GM23338 (cell line): ENCODE data around the gene ROCK2. TPM values are rescaled to one million over a fixed set of nuclear protein-coding genes. Genes with fewer than 3 reads are reported as not detected.

Experiments used
- ATAC-seq: fragments of 200-7000 bp; cut with Tn5 transposase; 3 replicates; pipeline ENCODE4 v1.9.1; 2020
- DNase-seq: peaks from one replicate; pipeline ENCODE4 v3.0.0-alpha.2; 2015; ENCODE audit warnings: low spot score
- H2AFZ ChIP-seq: fragments of 200-600 bp; sonication (generic); 2 replicates; pipeline ENCODE4 v1.8.0; 2016; ENCODE audit warnings: antibody characterized with exemption, mild to moderate bottlenecking, moderate library complexity
- H3F3A ChIP-seq: fragments of 200-600 bp; sonication (generic); replicated peaks from 2 replicates; pipeline ENCODE4 v1.8.0; 2017; ENCODE audit warnings: antibody characterized with exemption, mixed run types, low read depth
- H3K27ac ChIP-seq: fragments of 200-600 bp; sonication (generic); 2 replicates; pipeline ENCODE4 v1.6.1; 2016; ENCODE audit warnings: low read depth
- H3K27me3 ChIP-seq: fragments of 200-600 bp; sonication (generic); 2 replicates; pipeline ENCODE4 v1.8.0; 2016; ENCODE audit warnings: mild to moderate bottlenecking, mixed run types, moderate library complexity; ENCODE audit not compliant: insufficient read depth
- H3K36me3 ChIP-seq: fragments of 200-600 bp; sonication (generic); 2 replicates; pipeline ENCODE4 v1.8.0; 2016; ENCODE audit warnings: mild to moderate bottlenecking; ENCODE audit not compliant: insufficient read depth
- H3K4me1 ChIP-seq: fragments of 200-600 bp; sonication (generic); 2 replicates; pipeline ENCODE4 v1.8.0; 2016; ENCODE audit warnings: mild to moderate bottlenecking, moderate library complexity; ENCODE audit not compliant: insufficient read depth
- H3K4me2 ChIP-seq: fragments of 200-600 bp; sonication (generic); 2 replicates; pipeline ENCODE4 v1.7.1; 2017; ENCODE audit warnings: mixed run types
- H3K4me3 ChIP-seq: fragments of 200-600 bp; sonication (generic); 2 replicates; pipeline ENCODE4 v1.6.1; 2016; ENCODE audit warnings: mixed run types
- H3K79me2 ChIP-seq: fragments of 200-600 bp; sonication (generic); replicated peaks from 2 replicates; pipeline ENCODE4 v1.8.0; 2017; ENCODE audit warnings: mild to moderate bottlenecking; ENCODE audit not compliant: insufficient read depth
- H3K9me2 ChIP-seq: fragments of 200-600 bp; sonication (generic); 2 replicates; pipeline ENCODE4 v1.8.0; 2017; ENCODE audit not compliant: insufficient read depth
- H4K20me1 ChIP-seq: fragments of 200-600 bp; sonication (generic); replicated peaks from 2 replicates; pipeline ENCODE4 v1.8.0; 2017; ENCODE audit warnings: mild to moderate bottlenecking; ENCODE audit not compliant: insufficient read depth
- H3K27ac Mint-ChIP-seq: 2 replicates; pipeline ENCODE4 v1.8.0; 2020; ENCODE audit warnings: inconsistent platforms, mild to moderate bottlenecking, moderate library complexity, mixed read lengths
- H3K27me3 Mint-ChIP-seq: 3 replicates; pipeline ENCODE4 v1.8.0; 2022; ENCODE audit warnings: low read depth, mild to moderate bottlenecking, moderate library complexity, mixed read lengths, inconsistent platforms; ENCODE audit not compliant: insufficient read depth, poor library complexity
- H3K36me3 Mint-ChIP-seq: 3 replicates; pipeline ENCODE4 v1.8.0; 2021; ENCODE audit warnings: low read depth, mild to moderate bottlenecking, inconsistent platforms, moderate library complexity, mixed read lengths
- H3K4me1 Mint-ChIP-seq: 3 replicates; pipeline ENCODE4 v1.8.0; 2020; ENCODE audit warnings: mild to moderate bottlenecking, inconsistent platforms, mixed read lengths
- H3K4me3 Mint-ChIP-seq: 3 replicates; pipeline ENCODE4 v1.8.0; 2021; ENCODE audit warnings: moderate library complexity, mild to moderate bottlenecking, inconsistent platforms, mixed read lengths
- H3K9me3 Mint-ChIP-seq: 3 replicates; pipeline ENCODE4 v1.8.0; 2020; ENCODE audit warnings: moderate library complexity, mild to moderate bottlenecking, inconsistent platforms, mixed read lengths
- CREB1 ChIP-seq: fragments of 250-450 bp; sonication (Bioruptor Pico); IDR thresholded peaks from 2 replicates; pipeline ENCODE4 v1.5.0; 2020; ENCODE audit warnings: low read depth, mild to moderate bottlenecking, moderate library complexity
- CTCF ChIP-seq, 2 experiments: fragments of 200-600 bp in 1 of 2; sonication (generic) in 1 of 2; conservative IDR thresholded peaks; 2 replicates each; pipeline versions ENCODE4 v1.5.1 to v1.6.1; 2016 to 2017; ENCODE audit warnings: antibody characterized with exemption in 2 of 2, low read depth in 2 of 2, mild to moderate bottlenecking in 2 of 2, moderate library complexity in 1 of 2
- ETS1 ChIP-seq: IDR thresholded peaks from 2 replicates; pipeline ENCODE4 v1.6.1; 2016; ENCODE audit warnings: antibody characterized with exemption
- EZH2phosphoT487 ChIP-seq: fragments of 200-600 bp; sonication (generic); IDR thresholded peaks from one replicate; pipeline ENCODE4 v1.8.1; 2018; ENCODE audit warnings: antibody characterized with exemption; ENCODE audit not compliant: unreplicated experiment
- NANOG ChIP-seq: IDR thresholded peaks from 2 replicates; pipeline ENCODE4 v1.6.1; 2016; ENCODE audit warnings: antibody characterized with exemption, borderline replicate concordance
- POLR2AphosphoS5 ChIP-seq: IDR thresholded peaks from 2 replicates; pipeline ENCODE4 v1.6.1; 2016; ENCODE audit warnings: antibody characterized with exemption, low read depth
- REST ChIP-seq: IDR thresholded peaks from one replicate; pipeline ENCODE4 v1.6.1; 2018; ENCODE audit warnings: antibody characterized with exemption; ENCODE audit not compliant: unreplicated experiment
- ZNF114 ChIP-seq: fragments of 250-450 bp; sonication (Bioruptor Pico); IDR thresholded peaks from 2 replicates; pipeline ENCODE4 v1.5.0; 2020; ENCODE audit warnings: mild to moderate bottlenecking, moderate library complexity
- ZNF331 ChIP-seq: fragments of 250-450 bp; sonication (Bioruptor Pico); IDR thresholded peaks from 2 replicates; pipeline ENCODE4 v1.5.0; 2020; ENCODE audit warnings: low read depth, mild to moderate bottlenecking, moderate library complexity
- polyA plus RNA-seq: library from polyadenylated mRNA; unstranded; fragments of >200 nt; fragmentation: Nextera tagmentation; extraction: Ambion mirVana; gene quantifications from 2 replicates; pipeline ENCODE4 v1.2.1, GENCODE V29; 2016
- total RNA-seq: library from RNA; depleted of rRNA; stranded (reverse); fragments of >200 nt; shearing (Covaris generic); gene quantifications from 2 replicates; pipeline ENCODE4 v1.2.3, GENCODE V29; 2014

The ROCK2 gene
- total and polyA plus RNA-seq, 2 experiments from 2014 or later: 16.4 to 28.0 TPM

GRCh38 chr2:11196246-11196645 lies 148.2 kb downstream of the ROCK2 start:
- no peak overlapping the region for H3K4me2 ChIP-seq
- no peak for DNase-seq
- no peak overlapping the region for H3K4me3 Mint-ChIP-seq
- no peaks in the 10 kb centered on the region for H3K27me3 Mint-ChIP-seq
- H4K20me1 ChIP-seq: no peaks in the 10 kb centered on the region
- H3K79me2 ChIP-seq: no peaks in the 10 kb centered on the region
- H2AFZ ChIP-seq: no peak overlapping the region
- H3K9me2 ChIP-seq: no peaks in the 10 kb centered on the region
- H3K36me3 Mint-ChIP-seq: peaks cover 20% of the 10 kb centered on the region; the same call in 2 of the 3 replicates
- H3K9me3 Mint-ChIP-seq: no peaks in the 10 kb centered on the region
- H3K27ac Mint-ChIP-seq: no peak overlapping the region
- H3K36me3 ChIP-seq: peaks cover 6% of the 10 kb centered on the region; the same call in 1 of the 2 replicates
- no peak for ATAC-seq
- TF ChIP-seq ETS1 (no peak), EZH2phosphoT487 (no peak), REST (no peak), ZNF114 (no peak), POLR2AphosphoS5 (no peak), ZNF331 (CRISPR knock-in tag) (no peak), NANOG (no peak)
- no peaks in the 10 kb centered on the region for H3K4me1 ChIP-seq
- H3K4me1 Mint-ChIP-seq: no peaks in the 10 kb centered on the region
- H3K4me3 ChIP-seq: no peak overlapping the region
- no peaks in the 10 kb centered on the region for H3F3A ChIP-seq
- H3K27me3 ChIP-seq: no peaks in the 10 kb centered on the region
- H3K27ac ChIP-seq: no peak overlapping the region

GRCh38 chr2:11187731-11188130 lies 156.7 kb downstream of the ROCK2 start:
- Histone ChIP-seq H3K27ac (no peak overlapping the region), H3K36me3 (peaks cover 3% of the 10 kb centered on the region; the same call in 1 of the 2 replicates), H3F3A (no peaks in the 10 kb centered on the region), H2AFZ (no peak overlapping the region), H3K4me1 (no peaks in the 10 kb centered on the region), H3K79me2 (no peaks in the 10 kb centered on the region), H3K27me3 (no peaks in the 10 kb centered on the region), H3K4me2 (no peak overlapping the region), H3K9me2 (no peaks in the 10 kb centered on the region), H3K4me3 (no peak overlapping the region), H4K20me1 (no peaks in the 10 kb centered on the region)
- no peak overlapping the region for H3K27ac Mint-ChIP-seq
- no peaks in the 10 kb centered on the region for H3K4me1 Mint-ChIP-seq
- TF ChIP-seq ETS1: no peak
- TF ChIP-seq ZNF114: no peak
- no peak for TF ChIP-seq CTCF (conservative IDR thresholded peaks at IDR 0.05; ENCODE audit: low read depth in 2 of 2)
- no peak for TF ChIP-seq CREB1 (CRISPR knock-in tag)
- TF ChIP-seq REST: no peak
- no peak for DNase-seq
- no peak overlapping the region for H3K4me3 Mint-ChIP-seq
- H3K9me3 Mint-ChIP-seq: no peaks in the 10 kb centered on the region; the same call in 2 of the 3 replicates
- ATAC-seq: no peak
- peaks cover 1% of the 10 kb centered on the region for H3K27me3 Mint-ChIP-seq
- H3K36me3 Mint-ChIP-seq: peaks cover 17% of the 10 kb centered on the region; the same call in 2 of the 3 replicates
